ENCODE results near the gene UBL4A. TPM values are rescaled to one million over a fixed set of nuclear protein-coding genes. Genes with fewer than 3 reads are reported as not detected.
A peak's percentile ranks its signal among the peaks of the same experiment; 100 is the strongest.

Gene UBL4A
- total and polyA plus RNA-seq, 2 of the 13 experiments (the other 11 are each of a cell fraction or from before 2014, with no cell fraction given), result 16.8 to 25.5 TPM

GRCh38 chrX:154468217-154468616 lies 18.2 kb downstream of the UBL4A start:
- TF ChIP-seq RFX1 (IDR thresholded peaks at IDR 0.05) (no peak), ZNF589 (CRISPR knock-in tag; conservative IDR thresholded peaks at IDR 0.05) (no peak), SRSF9 (IDR thresholded peaks at IDR 0.05; ENCODE audit: borderline replicate concordance, insufficient read depth, low read depth, low read length, poor library complexity, severe bottlenecking) (no peak), SOX6 (IDR thresholded peaks at IDR 0.05) (no peak), SOX6 (CRISPR knock-in tag; IDR thresholded peaks at IDR 0.05) (no peak)
- Histone ChIP-seq H3K4me2 (ENCODE audit: low read depth, low read length) (no peak overlapping the region), H4K20me1 (ENCODE audit: insufficient read depth, low read length) (no peaks in the 10 kb centered on the region), H2AFZ (ENCODE audit: low read length) (no peak overlapping the region), H3K36me3 (replicated peaks in 1 of 2; ENCODE audit: control insufficient read depth in 1 of 2, insufficient read depth in 2 of 2, low read length in 2 of 2) (peaks cover 5 to 6% of the 10 kb centered on the region in 2 experiments; a peak in 2 of 5 replicates), H3K27ac (ENCODE audit: extremely low read length, insufficient read depth, low read length) (no peak overlapping the region), H3K4me3 (replicated peaks in 1 of 3; ENCODE audit: insufficient read depth in 1 of 3, low read depth in 2 of 3, low read length in 3 of 3) (no peak overlapping the region), H3K4me1 (ENCODE audit: insufficient read depth, low read length) (peaks cover 12% of the 10 kb centered on the region; the same call in 1 of the 2 replicates), H3K27me3 (ENCODE audit: control insufficient read depth in 1 of 2, insufficient read depth in 2 of 2, low read length in 2 of 2) (no peaks in the 10 kb centered on the region), H3K9me3 (ENCODE audit: low read length) (no peaks in the 10 kb centered on the region), H3K9ac (ENCODE audit: insufficient read depth, low read depth, low read length) (no peak overlapping the region), H3K79me2 (ENCODE audit: insufficient read depth, low read length) (no peaks in the 10 kb centered on the region)
- intact Hi-C loops (cut with micrococcal nuclease; ENCODE audit: unreplicated experiment), result no loop called here
- FAIRE-seq, result no peak
- in situ Hi-C loops (cut with HindIII; ENCODE audit: extremely low pct_ligation_motif_present, low pct_unique_long_range_greater_than_20kb), result no loop called here
- no peak for DNase-seq (ENCODE audit: low spot score)
- no peak for ATAC-seq
- CTCF ChIA-PET (ENCODE audit: low intra/inter-chr PET ratio, low total read pairs), result no interaction called here
- WGBS (ENCODE audit: low lambda C conversion rate), result 100% methylated on average over 4 of the region's 23 CpGs
- no TSS peak for BruUV-seq (replicated peaks)
- POLR2A ChIA-PET, result no interaction called here

DNA sequence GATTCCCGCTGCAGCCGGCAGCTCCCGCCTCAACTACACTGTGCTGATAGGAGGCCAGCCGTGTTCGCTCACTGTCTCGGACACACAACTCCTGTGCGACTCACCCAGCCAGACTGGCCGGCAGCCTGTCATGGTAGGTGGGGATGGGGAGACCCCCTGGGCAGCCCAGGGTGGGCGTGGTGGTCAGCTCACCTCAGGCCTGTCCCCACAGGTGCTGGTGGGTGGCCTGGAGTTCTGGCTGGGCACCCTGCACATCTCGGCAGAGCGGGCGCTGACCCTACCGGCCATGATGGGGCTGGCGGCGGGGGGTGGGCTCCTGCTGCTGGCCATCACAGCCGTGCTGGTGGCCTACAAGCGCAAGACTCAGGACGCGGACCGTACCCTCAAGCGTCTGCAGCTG lies 18.9 kb downstream of the UBL4A start:
- no peaks in the 10 kb centered on the region for H3K79me2 ChIP-seq (ENCODE audit: insufficient read depth, low read length)
- DNase-seq (ENCODE audit: low spot score), result no peak
- no peak overlapping the region for H3K4me2 ChIP-seq (ENCODE audit: low read depth, low read length)
- no peak overlapping the region for H3K9ac ChIP-seq (ENCODE audit: insufficient read depth, low read depth, low read length)
- FAIRE-seq, result no peak
- no peak overlapping the region for H2AFZ ChIP-seq (ENCODE audit: low read length)
- TF ChIP-seq RBFOX2 (IDR thresholded peaks at IDR 0.05; ENCODE audit: low read depth, low read length) (peak; percentile 43; the same call in 1 of the 2 replicates), ZSCAN20 (CRISPR knock-in tag; IDR thresholded peaks at IDR 0.05; ENCODE audit: borderline replicate concordance) (no peak)
- in situ Hi-C loops (cut with HindIII; ENCODE audit: extremely low pct_ligation_motif_present, low pct_unique_long_range_greater_than_20kb) (no loop called here), intact Hi-C loops (cut with micrococcal nuclease; ENCODE audit: unreplicated experiment) (no loop called here)
- no peak overlapping the region for H3K27ac ChIP-seq (ENCODE audit: extremely low read length, insufficient read depth, low read length)
- peaks cover 12% of the 10 kb centered on the region; the same call in 1 of the 2 replicates for H3K4me1 ChIP-seq (ENCODE audit: insufficient read depth, low read length)
- no CpG with 5 or more reads among the region's 21 CpGs for WGBS (ENCODE audit: low lambda C conversion rate)
- ATAC-seq, result no peak
- no peak overlapping the region for H3K4me3 ChIP-seq (replicated peaks in 1 of 3; ENCODE audit: insufficient read depth in 1 of 3, low read depth in 2 of 3, low read length in 3 of 3)
- H4K20me1 ChIP-seq (ENCODE audit: insufficient read depth, low read length), result no peaks in the 10 kb centered on the region
- no TSS peak for BruUV-seq (replicated peaks)
- H3K9me3 ChIP-seq (ENCODE audit: low read length), result no peaks in the 10 kb centered on the region
- ChIA-PET POLR2A (interaction anchor here (0.5 kb wide), 1 partner anchor 72 kb away, joined by 3 read pairs; no protein-coding TSS in a partner anchor), CTCF (ENCODE audit: low intra/inter-chr PET ratio, low total read pairs) (no interaction called here)
- peaks cover 6% of the 10 kb centered on the region in 2 experiments; a peak in 2 of 5 replicates for H3K36me3 ChIP-seq (replicated peaks in 1 of 2; ENCODE audit: control insufficient read depth in 1 of 2, insufficient read depth in 2 of 2, low read length in 2 of 2)
- H3K27me3 ChIP-seq (ENCODE audit: control insufficient read depth in 1 of 2, insufficient read depth in 2 of 2, low read length in 2 of 2), result no peaks in the 10 kb centered on the region
